GM12864 (cell line): Measurements from ENCODE around the gene DTYMK.

Source experiments
- DNase-seq: peaks from one replicate; pipeline ENCODE4 v3.0.0-alpha.2; 2011; ENCODE audit warnings: low read depth
- H3K4me3 ChIP-seq: 2 replicates; pipeline ENCODE4 v1.5.1; 2011; ENCODE audit warnings: mild to moderate bottlenecking, low read depth, low read length, control low read depth
- CTCF ChIP-seq: IDR thresholded peaks from 2 replicates; pipeline ENCODE4 v1.5.1; 2011; ENCODE audit warnings: low read depth, mild to moderate bottlenecking, moderate library complexity, low read length, control low read depth, inconsistent platforms; ENCODE audit errors: missing control alignments

DTYMK gene

GRCh38 chr2:241692448-241692847 lies 5.8 kb upstream of the DTYMK start:
- no peak for DNase-seq
- H3K4me3 ChIP-seq, result no peak overlapping the region
- TF ChIP-seq CTCF, result no peak

GRCh38 chr2:241690202-241690717 lies 3.6 kb upstream of the DTYMK start:
- H3K4me3 ChIP-seq, result no peak overlapping the region
- no peak for TF ChIP-seq CTCF
- no peak for DNase-seq

- DNase-seq, result no peak
- no peak for TF ChIP-seq CTCF
- H3K4me3 ChIP-seq, result no peak overlapping the region
Measured at GRCh38 chr2:241689306-241689705, 2.7 kb upstream of the DTYMK start.

GRCh38 chr2:241686324-241686649 lies 328 bp downstream of the DTYMK start:
- TF ChIP-seq CTCF, result no peak
- H3K4me3 ChIP-seq, result peak overlapping the region; percentile 80
- no peak for DNase-seq

- no peak overlapping the region for H3K4me3 ChIP-seq
- no peak for TF ChIP-seq CTCF
- DNase-seq, result no peak
Measured at GRCh38 chr2:241680827-241681599, 5.6 kb downstream of the DTYMK start.

GRCh38 chr2:241680044-241680443 lies 6.6 kb downstream of the DTYMK start:
- no peak overlapping the region for H3K4me3 ChIP-seq
- no peak for TF ChIP-seq CTCF
- DNase-seq, result no peak
